Heart left ventricle (tissue), 16 donors: Measurements from ENCODE around the gene SLC4A3. TPM values are rescaled to one million over a fixed set of nuclear protein-coding genes. Genes with fewer than 3 reads are reported as not detected.

ENCODE experiments used
- ATAC-seq, 4 donors: fragments of 200-7000 bp; cut with Tn5 transposase; one replicate each; pipeline ENCODE4 v1.9.1; 2020 to 2022; ENCODE audit warnings: moderate library complexity in 4 of 4, mild to moderate bottlenecking in 3 of 4, moderate number of reproducible peaks in 1 of 4
- DNase-seq, 5 donors: peaks; one replicate each; pipeline ENCODE4 v3.0.0-alpha.2; 2020
- H3K27ac ChIP-seq, 12 donors: fragments of 200-600 bp; sonication (generic) in 4 of 12; one replicate each; pipeline versions ENCODE4 v1.5.0 to v1.8.0; 2016 to 2022; ENCODE audit warnings: mild to moderate bottlenecking in 2 of 12
- H3K27me3 ChIP-seq, 9 donors: fragments of 200-600 bp; sonication (generic) in 2 of 9; one replicate each; pipeline versions ENCODE4 v1.5.1 to v1.8.0; 2016 to 2022; ENCODE audit warnings: mild to moderate bottlenecking in 3 of 9
- H3K36me3 ChIP-seq, 9 donors: fragments of 200-600 bp; sonication (generic) in 2 of 9; one replicate each; pipeline versions ENCODE4 v1.5.0 to v1.8.0; 2018 to 2022; ENCODE audit warnings: mild to moderate bottlenecking in 2 of 9
- H3K4me1 ChIP-seq, 12 donors: fragments of 200-600 bp; sonication (generic) in 4 of 12; one replicate each; pipeline versions ENCODE4 v1.5.0 to v1.8.0; 2016 to 2022; ENCODE audit warnings: mild to moderate bottlenecking in 3 of 12
- H3K4me3 ChIP-seq, 12 donors: fragments of 200-600 bp; sonication (generic) in 4 of 12; one replicate each; pipeline versions ENCODE4 v1.5.0 to v1.8.0; 2017 to 2022; ENCODE audit warnings: mild to moderate bottlenecking in 9 of 12, moderate library complexity in 4 of 12
- H3K9me3 ChIP-seq, 12 donors: fragments of 200-600 bp; sonication (generic) in 4 of 12; one replicate each; pipeline versions ENCODE4 v1.5.0 to v1.8.0; 2016 to 2022; ENCODE audit warnings: mild to moderate bottlenecking in 1 of 12
- POLR2A ChIP-seq, 2 donors: fragments of 450-650 bp; IDR thresholded peaks; one replicate each; pipeline ENCODE4 v1.6.1; 2017; ENCODE audit warnings: antibody characterized with exemption in 2 of 2, mild to moderate bottlenecking in 2 of 2, moderate library complexity in 2 of 2
- WGBS, 4 donors: extraction: QIAGEN DNeasy Blood & Tissue Kit in 2 of 4; methylation state at CpG; one replicate each; pipeline versions ENCODE4 v1.1.5 to v1.1.7; 2013 to 2018; 5-methylcytosine and 5-hydroxymethylcytosine counted together
- intact Hi-C, 10 donors: fragments of 100-400 bp; cut with DNase I; formaldehyde crosslinking; loops; one replicate each; pipeline versions ENCODE4 v1.11.1 to v1.14.2; 2022
- polyA plus RNA-seq, 2 donors: library from polyadenylated mRNA; stranded (reverse); fragments of 200-250 nt; gene quantifications; one replicate each; pipeline ENCODE4 v1.2.3, GENCODE V29; 2013
- total RNA-seq, 9 donors: library from RNA; depleted of rRNA in 2 of 9; stranded (reverse); fragments of >200 nt in 2 of 9; fragmentation: NEBNext Ultra II Directional in 3 of 9; extraction: Animal tissue kit (Norgen Biotek cat#: 25700) in 3 of 9; gene quantifications; one replicate each; pipeline versions ENCODE4 v1.1.0 to v1.2.4, GENCODE V29; 2016 to 2023
- TF ChIP-seq, protein P1 (sequence below), 12 donors: fragments of 200-600 bp; sonication (generic) in 4 of 12; IDR thresholded peaks; one replicate each; pipeline versions ENCODE4 v1.5.0 to v1.8.0; 2018 to 2022; ENCODE audit warnings: antibody characterized with exemption in 12 of 12, mild to moderate bottlenecking in 5 of 12
- donor health status: ischemic (EF 13 %, LVEDD 7.1; RV severe dilation, severe dysfunction).
- donor health status: healthy with polysubstance abuse.
- donor health status: DM: no; HTN: yes; CAD: no.
- donor health status: DM: no; HTN: no; CAD: no.
- donor health status: ischemic (EF 25% LVEDD 6.9; RV normal size, moderate dysfunction).
- donor health status: ischemic (EF 25% LVEDD 5.7; RV mildly dilated, moderate dysfunction).
- donor health status: healthy.
- donor health status: DM: yes; HTN: yes; CAD: no.
- donor health status: ischemic (EF 35%, LVEDD 5.7; RV mildly dilated, moderate dysfunction).
- donor health status: nonischemic (EF 11% LVEDD 7.7; RV severe dilation, severe dysfunction).
- donor health status: DM: yes; HTN: yes; CAD: no.
- donor health status: PGD.
- donor health status: ischemic (EF 29% LVEDD 5.4; RV normal size, mild dysfunction).
- donor health status: nonischemic (EF 23%, LVEDD 6.1; RV moderate dilation, normal function).

SLC4A3 gene
- total and polyA plus RNA-seq, 11 donors: 236 to 507 (median 421) TPM

DNA sequence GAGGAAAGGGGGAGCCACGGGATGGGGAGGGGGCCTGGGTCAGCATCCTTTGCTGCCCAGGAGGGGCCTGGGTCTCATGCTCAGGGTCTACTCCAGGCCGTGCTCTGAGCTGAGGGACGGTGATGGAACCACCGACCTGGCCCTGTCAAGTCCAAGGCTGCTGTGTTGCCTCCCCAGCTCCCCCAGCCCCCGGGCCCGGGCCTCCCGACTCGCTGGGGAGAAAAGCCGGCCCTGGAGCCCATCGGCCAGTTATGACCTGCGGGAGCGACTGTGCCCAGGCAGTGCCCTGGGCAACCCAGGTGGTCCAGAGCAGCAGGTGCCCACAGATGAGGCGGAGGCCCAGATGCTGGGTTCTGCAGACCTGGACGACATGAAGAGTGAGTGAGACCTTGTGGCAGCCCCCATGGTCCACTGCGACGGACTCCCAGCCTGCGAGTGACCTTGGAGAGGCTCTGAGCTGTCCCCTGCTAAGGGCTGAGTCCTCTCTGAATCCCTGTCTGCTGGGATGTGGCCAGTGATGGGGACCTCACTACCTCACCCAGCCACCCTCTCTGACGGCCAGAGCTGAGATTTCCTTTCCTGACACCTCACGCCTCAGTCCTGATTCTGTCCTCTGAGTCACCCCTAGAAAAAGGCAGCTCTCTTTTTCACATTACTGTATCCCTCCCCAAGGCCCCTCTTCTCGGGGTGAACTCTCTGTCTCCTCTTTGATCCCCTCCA is 2.7 kb downstream of the SLC4A3 start:
- H3K27ac ChIP-seq: peak overlapping the region; percentile 76 to 100 (median 95)
- H3K36me3 ChIP-seq: peaks cover 0 to 29% (median 0%) of the 10 kb centered on the region in 9 donors
- peaks cover 0 to 78% (median 7%) of the 10 kb centered on the region in 12 donors for H3K4me1 ChIP-seq
- DNase-seq: peak in 4 of 5 donors; percentile 80 to 91 (median 84)
- H3K4me3 ChIP-seq: peak overlapping the region in 4 of 12 donors; percentile 6 to 67 (median 32)
- TF ChIP-seq, protein P1, sequence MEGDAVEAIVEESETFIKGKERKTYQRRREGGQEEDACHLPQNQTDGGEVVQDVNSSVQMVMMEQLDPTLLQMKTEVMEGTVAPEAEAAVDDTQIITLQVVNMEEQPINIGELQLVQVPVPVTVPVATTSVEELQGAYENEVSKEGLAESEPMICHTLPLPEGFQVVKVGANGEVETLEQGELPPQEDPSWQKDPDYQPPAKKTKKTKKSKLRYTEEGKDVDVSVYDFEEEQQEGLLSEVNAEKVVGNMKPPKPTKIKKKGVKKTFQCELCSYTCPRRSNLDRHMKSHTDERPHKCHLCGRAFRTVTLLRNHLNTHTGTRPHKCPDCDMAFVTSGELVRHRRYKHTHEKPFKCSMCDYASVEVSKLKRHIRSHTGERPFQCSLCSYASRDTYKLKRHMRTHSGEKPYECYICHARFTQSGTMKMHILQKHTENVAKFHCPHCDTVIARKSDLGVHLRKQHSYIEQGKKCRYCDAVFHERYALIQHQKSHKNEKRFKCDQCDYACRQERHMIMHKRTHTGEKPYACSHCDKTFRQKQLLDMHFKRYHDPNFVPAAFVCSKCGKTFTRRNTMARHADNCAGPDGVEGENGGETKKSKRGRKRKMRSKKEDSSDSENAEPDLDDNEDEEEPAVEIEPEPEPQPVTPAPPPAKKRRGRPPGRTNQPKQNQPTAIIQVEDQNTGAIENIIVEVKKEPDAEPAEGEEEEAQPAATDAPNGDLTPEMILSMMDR (IDR thresholded peaks at IDR 0.05): no peak
- TF ChIP-seq POLR2A (IDR thresholded peaks at IDR 0.05): peak in 1 of 2 donors; percentile 59
- peaks cover 0 to 12% (median 6%) of the 10 kb centered on the region in 9 donors for H3K27me3 ChIP-seq
- H3K9me3 ChIP-seq: no peaks in the 10 kb centered on the region
- intact Hi-C loops: loop anchor here in 4 of 10 donors (1.0 to 10.0 kb wide), 6 partner anchors 15 to 225 kb away; partner anchors contain the start of genes INHA (in 2 of the 4) and OBSL1 (in 2 of the 4)
- WGBS, 4 donors: 43 to 64% (median 50%) methylated on average over 11 to 20 of the region's 20 CpGs
- ATAC-seq: peak; percentile 68 to 79 (median 76)

DNA sequence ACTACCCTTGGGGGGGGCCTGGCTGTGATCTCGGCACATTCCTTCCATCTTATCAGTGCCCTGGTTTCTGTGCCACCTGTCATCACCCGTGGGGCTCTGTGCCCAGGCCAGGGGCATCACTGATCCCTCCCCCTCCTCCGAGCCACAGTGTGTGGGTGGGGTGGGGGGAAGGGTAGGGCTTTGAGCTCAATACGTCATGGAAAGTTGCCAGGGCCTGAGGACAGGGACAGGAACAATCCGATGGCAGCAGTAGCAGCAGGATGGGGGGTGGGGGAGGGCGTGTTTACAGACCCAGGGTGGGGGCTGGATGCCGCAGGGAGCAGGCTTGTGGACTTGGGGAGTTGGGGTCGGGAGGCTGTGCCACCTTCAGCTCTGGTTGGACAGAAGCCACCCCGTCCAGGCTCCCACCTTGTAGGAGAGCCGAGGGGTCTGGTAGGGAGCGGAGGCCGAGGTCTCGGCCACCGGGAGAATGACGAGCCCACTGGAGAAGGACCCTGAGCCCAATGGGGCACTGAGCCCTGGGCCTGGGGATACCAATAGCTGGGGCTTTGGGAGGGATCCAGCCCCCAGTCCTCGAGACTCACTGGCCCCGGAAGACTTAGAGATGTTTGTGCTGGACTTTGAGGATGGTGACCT is 3.5 kb downstream of the SLC4A3 start:
- Histone ChIP-seq H3K4me1 (peaks cover 0 to 79% (median 6%) of the 10 kb centered on the region in 12 donors), H3K4me3 (peak overlapping the region; percentile 31 to 58 (median 48)), H3K27me3 (peaks cover 0 to 12% (median 6%) of the 10 kb centered on the region in 9 donors), H3K27ac (peak overlapping the region; percentile 86 to 100 (median 95)), H3K9me3 (no peaks in the 10 kb centered on the region), H3K36me3 (peaks cover 0 to 34% (median 0%) of the 10 kb centered on the region in 9 donors)
- DNase-seq (peak; percentile 86 to 95 (median 88)), ATAC-seq (peak; percentile 72 to 85 (median 80))
- 38 to 48% (median 43%) methylated on average over 17 of the region's 17 CpGs for WGBS, 4 donors
- intact Hi-C loops: loop anchor here in 3 of 10 donors (1.0 to 10.0 kb wide), 4 partner anchors 14 to 206 kb away; partner anchors contain the start of genes INHA (in 1 of the 3) and OBSL1 (in 1 of the 3)
- peak in 1 of 2 donors; percentile 36 for TF ChIP-seq POLR2A (IDR thresholded peaks at IDR 0.05)
- TF ChIP-seq, protein P1 (IDR thresholded peaks at IDR 0.05): no peak

DNA sequence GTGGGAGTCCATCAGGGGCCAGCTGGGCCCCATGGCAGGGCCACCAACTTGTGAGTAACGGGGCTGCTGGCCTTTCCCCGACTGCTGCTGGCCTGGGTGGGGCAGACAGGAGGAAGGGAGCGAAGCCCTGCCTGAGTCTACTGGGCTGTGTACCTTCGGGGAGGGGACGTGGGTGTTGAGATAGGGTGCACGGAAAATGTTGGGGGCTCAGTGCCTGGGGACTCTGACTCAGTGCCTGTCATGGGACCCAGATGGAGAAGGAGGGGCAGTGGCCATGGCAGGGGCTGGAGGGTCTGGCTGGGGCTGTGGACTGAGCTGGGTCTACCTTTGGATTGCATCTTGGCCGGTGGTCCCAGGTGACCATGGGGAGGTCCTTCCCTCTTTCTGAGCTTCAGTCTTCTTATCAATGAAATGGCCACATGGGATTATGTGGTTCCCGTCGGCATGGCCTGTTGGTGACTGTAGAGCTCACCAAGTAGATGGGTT is 4.0 kb downstream of the SLC4A3 start:
- Histone ChIP-seq H3K4me3 (peak overlapping the region; percentile 31 to 58 (median 48)), H3K27ac (peak overlapping the region; percentile 83 to 100 (median 94)), H3K4me1 (peaks cover 0 to 74% (median 6%) of the 10 kb centered on the region in 12 donors), H3K27me3 (peaks cover 0 to 12% (median 6%) of the 10 kb centered on the region in 9 donors), H3K9me3 (no peaks in the 10 kb centered on the region), H3K36me3 (peaks cover 0 to 34% (median 0%) of the 10 kb centered on the region in 9 donors)
- no peak for TF ChIP-seq POLR2A (IDR thresholded peaks at IDR 0.05)
- TF ChIP-seq, protein P1 (IDR thresholded peaks at IDR 0.05): no peak
- ATAC-seq (peak in 2 of 4 donors; percentile 1), DNase-seq (peak in 1 of 5 donors; percentile 51)
- WGBS, 4 donors: 45 to 70% (median 53%) methylated on average over 7 to 9 of the region's 9 CpGs
- intact Hi-C loops: loop anchor here in 3 of 10 donors (5.0 to 10.0 kb wide), 3 partner anchors 59 to 207 kb away; partner anchors contain the start of genes INHA (in 1 of the 3) and OBSL1 (in 1 of the 3)
